RCC 7860 (cell line): ENCODE measurements around the gene ACOD1.
"Not testable (repeated sequence)": the region's sequence is repeated elsewhere in the genome, so short reads cannot be mapped to it uniquely, and the experiment has no call there.

Experiments used
- DNase-seq: peaks from one replicate; pipeline ENCODE4 v3.0.0-alpha.2; 2015; ENCODE audit warnings: low spot score
- FAIRE-seq: peaks from 2 replicates; lab custom pipeline; 2012; peaks lifted over from hg19 to GRCh38; lab: Jason Lieb, UNC

Gene ACOD1

GRCh38 chr13:76950101-76950500, 1.8 kb downstream of the ACOD1 start:
- DNase-seq: no peak

GRCh38 chr13:76953968-76954367, 5.7 kb downstream of the ACOD1 start:
- FAIRE-seq (no peak), DNase-seq (no peak)

More at GRCh38 chr13:76950101-76950500, 1.8 kb downstream of the ACOD1 start:
- no peak for FAIRE-seq

- no peak for FAIRE-seq
- DNase-seq: no peak
Measured at GRCh38 chr13:76954538-76954937, 6.2 kb downstream of the ACOD1 start.

- DNase-seq (no peak), FAIRE-seq (no peak)
Measured at GRCh38 chr13:76955193-76955592, 6.9 kb downstream of the ACOD1 start.

GRCh38 chr13:76955661-76956060, 7.3 kb downstream of the ACOD1 start:
- DNase-seq: no peak
- FAIRE-seq: no peak

- DNase-seq: no peak
- FAIRE-seq: no peak
Measured at GRCh38 chr13:76958841-76959432, 10.6 kb downstream of the ACOD1 start.

- not testable (repeated sequence) for FAIRE-seq, DNase-seq
Measured at GRCh38 chr13:76959734-76960133, 11.4 kb downstream of the ACOD1 start.

GRCh38 chr13:76965759-76966421, 17.6 kb downstream of the ACOD1 start:
- DNase-seq (no peak), FAIRE-seq (no peak)

GRCh38 chr13:76967031-76967430, 18.7 kb downstream of the ACOD1 start:
- no peak for DNase-seq
- FAIRE-seq: no peak

GRCh38 chr13:76968041-76968440, 19.7 kb downstream of the ACOD1 start:
- FAIRE-seq: no peak

GRCh38 chr13:76969488-76970365, 21.4 kb downstream of the ACOD1 start:
- FAIRE-seq: no peak
- DNase-seq: no peak

More at GRCh38 chr13:76968041-76968440, 19.7 kb downstream of the ACOD1 start:
- DNase-seq: no peak

GRCh38 chr13:76971215-76971614, 22.9 kb downstream of the ACOD1 start:
- no peak for FAIRE-seq

GRCh38 chr13:76971851-76972829, 23.8 kb downstream of the ACOD1 start:
- no peak for DNase-seq
- no peak for FAIRE-seq

More at GRCh38 chr13:76971215-76971614, 22.9 kb downstream of the ACOD1 start:
- DNase-seq: no peak

GRCh38 chr13:76973920-76974617, 25.8 kb downstream of the ACOD1 start:
- FAIRE-seq (no peak), DNase-seq (no peak)

- DNase-seq: no peak
- no peak for FAIRE-seq
Measured at GRCh38 chr13:76974618-76974975, 26.3 kb downstream of the ACOD1 start.

GRCh38 chr13:76975863-76976262, 27.6 kb downstream of the ACOD1 start:
- no peak for FAIRE-seq

GRCh38 chr13:76976490-76976889, 28.2 kb downstream of the ACOD1 start:
- DNase-seq: no peak

More at GRCh38 chr13:76975863-76976262, 27.6 kb downstream of the ACOD1 start:
- DNase-seq: no peak

GRCh38 chr13:76976929-76977328, 28.6 kb downstream of the ACOD1 start:
- no peak for DNase-seq
- FAIRE-seq: no peak

More at GRCh38 chr13:76976490-76976889, 28.2 kb downstream of the ACOD1 start:
- no peak for FAIRE-seq

- FAIRE-seq (no peak), DNase-seq (no peak)
Measured at GRCh38 chr13:76980075-76980718, 31.9 kb downstream of the ACOD1 start.
